ENCODE results near the gene KDELR3. TPM values are rescaled to one million over a fixed set of nuclear protein-coding genes. Genes with fewer than 3 reads are reported as not detected.
A peak's percentile ranks its signal among the peaks of the same experiment; 100 is the strongest.
"Not testable (repeated sequence)": the region's sequence is repeated elsewhere in the genome, so short reads cannot be mapped to it uniquely, and the experiment has no call there.

KDELR3 gene
- total RNA-seq, 2 donors from 2014 or later, result 0.59 to 0.89 TPM

DNA sequence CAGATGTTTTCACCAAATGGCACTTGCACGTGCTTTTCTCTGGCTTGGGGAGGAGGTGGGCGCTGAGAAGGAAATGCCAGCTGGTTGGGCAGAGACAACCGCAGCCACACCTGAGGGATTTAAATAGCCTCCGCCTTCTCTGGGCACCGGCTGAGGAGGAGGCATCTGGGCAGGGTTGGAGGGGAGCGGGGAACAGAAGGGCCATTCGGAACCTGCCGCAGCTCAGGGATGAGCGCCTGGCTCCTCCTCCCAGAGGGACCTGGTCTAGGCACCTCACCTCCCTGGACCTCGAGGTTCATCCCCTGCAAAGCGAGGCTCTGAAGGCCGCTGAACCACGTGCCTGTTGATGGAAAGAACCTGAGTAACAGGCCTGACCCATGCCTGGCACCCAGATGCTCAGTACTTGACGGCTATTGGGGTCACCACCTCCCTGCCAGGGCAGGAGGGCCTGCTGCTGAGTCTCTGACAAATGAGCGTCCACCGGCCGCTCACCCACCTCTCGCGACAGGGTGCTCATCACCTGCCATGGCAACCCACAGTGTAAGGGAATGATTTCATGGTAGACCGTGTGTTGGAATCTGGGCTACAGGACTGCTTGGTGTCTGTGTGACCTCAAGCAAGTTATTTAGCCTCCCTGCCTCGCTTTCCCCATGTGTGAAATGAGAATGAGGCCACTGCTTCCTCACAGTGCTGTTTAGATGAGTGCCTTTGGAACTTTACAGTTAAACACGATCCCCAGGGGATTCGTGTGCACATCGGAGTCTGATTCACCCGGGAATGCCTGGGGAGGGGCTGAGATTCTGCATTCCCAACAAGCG lies 2.0 kb upstream of the KDELR3 start:
- H3K36me3 Mint-ChIP-seq, result no peaks in the 10 kb centered on the region
- no peak overlapping the region for H3K27ac Mint-ChIP-seq
- H3K9me3 Mint-ChIP-seq, result no peaks in the 10 kb centered on the region
- ATAC-seq (no peak), DNase-seq (ENCODE audit: low spot score in 2 of 2) (no peak)

DNA sequence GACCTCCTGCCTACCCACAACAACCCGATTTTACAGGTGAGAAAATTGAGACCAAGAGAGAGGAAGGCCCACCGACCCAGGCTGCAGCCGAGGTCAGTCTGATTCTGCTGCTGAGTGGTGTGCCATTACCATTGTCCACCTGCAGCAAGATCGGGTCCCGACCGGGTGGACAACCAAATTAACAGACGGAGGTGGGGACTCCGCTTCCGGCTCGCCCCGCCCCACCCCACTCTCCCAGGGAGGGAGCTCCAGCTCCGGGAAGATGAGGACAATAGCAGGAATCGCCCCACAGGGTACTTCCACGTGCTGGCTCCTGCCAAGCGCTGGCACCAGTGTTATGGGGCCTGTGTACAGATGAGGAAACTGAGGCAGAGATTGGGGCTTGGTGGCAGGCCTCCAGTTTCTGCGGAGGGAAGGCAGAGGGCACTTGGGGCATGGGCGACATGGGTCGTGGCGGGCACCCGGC lies 425 bp upstream of the KDELR3 start:
- H3K36me3 Mint-ChIP-seq, result no peaks in the 10 kb centered on the region
- H3K27ac Mint-ChIP-seq, result peak overlapping the region in 1 of 2 donors; percentile 29
- ATAC-seq (peak in 1 of 2 donors; percentile 9), DNase-seq (ENCODE audit: low spot score in 2 of 2) (no peak)
- no peaks in the 10 kb centered on the region for H3K9me3 Mint-ChIP-seq

DNA sequence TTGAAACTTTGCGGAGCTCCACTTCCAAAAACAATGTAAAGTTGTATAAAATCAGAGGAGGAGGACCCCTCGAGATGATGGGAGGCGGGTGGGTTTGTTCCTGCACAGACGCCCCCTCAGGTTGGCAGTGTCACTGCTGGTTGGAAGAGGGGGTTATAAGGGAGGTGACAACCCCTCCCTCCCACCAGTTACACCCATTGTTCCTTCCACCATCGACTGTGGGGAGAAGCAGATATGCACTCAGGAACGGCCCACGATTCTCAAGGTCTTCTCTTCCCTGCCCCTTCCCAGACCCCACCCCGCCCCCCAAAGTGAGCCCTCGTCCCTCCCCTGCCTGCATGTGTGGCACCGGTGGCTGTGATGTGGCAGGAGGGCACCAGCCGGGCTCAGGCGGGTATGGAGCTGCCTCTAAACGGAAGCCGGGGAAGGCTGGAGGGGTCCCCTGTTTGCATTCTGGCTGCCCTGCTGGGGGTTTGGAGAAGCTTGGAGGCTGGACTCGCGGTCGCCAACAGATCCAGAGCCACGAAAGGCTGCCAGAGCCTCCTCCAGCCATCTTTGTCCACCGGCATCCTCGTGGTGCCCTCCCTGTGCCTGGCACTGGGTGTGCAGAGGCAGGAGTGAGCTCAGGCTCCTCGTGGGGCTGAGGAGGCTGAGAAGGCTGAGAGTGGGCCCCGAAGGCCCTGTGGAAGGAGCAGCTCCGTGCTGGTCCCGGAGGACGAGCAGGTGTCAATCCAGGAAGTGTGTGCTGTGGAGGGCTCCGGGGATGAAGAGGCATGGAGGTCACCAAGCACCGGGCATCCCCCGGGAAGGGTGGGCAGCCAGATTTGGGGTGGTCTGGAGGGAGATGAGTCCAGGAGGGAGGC lies 778 bp downstream of the KDELR3 start:
- Mint-ChIP-seq H3K36me3 (no peaks in the 10 kb centered on the region), H3K27ac (no peak overlapping the region), H3K9me3 (no peaks in the 10 kb centered on the region)
- no peak for ATAC-seq
- DNase-seq (ENCODE audit: low spot score in 2 of 2), result peak in 1 of 2 donors; percentile 53

DNA sequence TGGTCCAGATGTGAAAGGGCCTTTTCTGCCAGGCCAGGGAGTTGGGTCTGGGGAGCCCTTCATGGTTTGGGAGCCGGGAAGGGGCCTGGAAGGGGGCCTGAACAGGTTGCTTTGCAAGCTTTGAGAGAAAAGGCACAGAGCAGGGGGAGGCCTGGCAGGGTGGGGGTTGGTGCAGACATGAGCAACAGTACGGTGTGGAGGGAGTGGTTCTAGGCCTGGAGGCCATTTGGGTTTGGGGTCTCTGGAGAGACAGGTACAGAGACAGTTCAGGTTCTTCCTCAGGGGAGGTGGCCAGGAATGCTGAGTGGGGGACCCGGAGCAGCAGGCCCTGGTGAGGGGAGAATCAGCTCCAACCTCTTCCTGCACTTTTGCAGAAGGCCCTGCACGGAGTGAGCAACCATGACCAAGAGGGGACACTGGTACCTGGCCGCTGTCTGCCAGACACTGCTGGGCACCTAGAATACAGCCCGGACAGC lies 1.4 kb downstream of the KDELR3 start:
- ATAC-seq (no peak), DNase-seq (ENCODE audit: low spot score in 2 of 2) (peak in 1 of 2 donors; percentile 54)
- Mint-ChIP-seq H3K9me3 (no peaks in the 10 kb centered on the region), H3K36me3 (no peaks in the 10 kb centered on the region), H3K27ac (no peak overlapping the region)

DNA sequence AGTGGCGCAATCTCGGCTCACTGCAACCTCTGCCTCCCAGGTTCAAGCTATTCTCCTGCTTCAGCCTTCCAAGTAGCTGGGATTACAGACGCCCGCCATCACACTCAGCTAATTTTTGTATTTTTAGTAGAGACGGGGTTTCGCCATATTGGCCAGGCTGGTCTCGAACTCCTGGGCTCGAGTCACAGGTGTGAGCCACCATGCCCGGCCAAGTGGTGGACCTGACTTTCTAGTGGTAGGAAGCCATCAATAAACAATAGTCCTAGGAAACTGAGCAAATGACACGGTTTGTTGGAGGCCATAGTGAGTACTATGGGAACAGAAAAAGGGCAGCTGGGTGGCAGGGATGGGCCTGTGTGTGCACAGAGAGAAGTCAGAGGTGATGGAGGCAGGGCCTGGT lies 2.3 kb downstream of the KDELR3 start:
- not testable (repeated sequence) for H3K9me3 Mint-ChIP-seq; ATAC-seq; H3K27ac Mint-ChIP-seq; H3K36me3 Mint-ChIP-seq; DNase-seq (ENCODE audit: low spot score in 2 of 2)

DNA sequence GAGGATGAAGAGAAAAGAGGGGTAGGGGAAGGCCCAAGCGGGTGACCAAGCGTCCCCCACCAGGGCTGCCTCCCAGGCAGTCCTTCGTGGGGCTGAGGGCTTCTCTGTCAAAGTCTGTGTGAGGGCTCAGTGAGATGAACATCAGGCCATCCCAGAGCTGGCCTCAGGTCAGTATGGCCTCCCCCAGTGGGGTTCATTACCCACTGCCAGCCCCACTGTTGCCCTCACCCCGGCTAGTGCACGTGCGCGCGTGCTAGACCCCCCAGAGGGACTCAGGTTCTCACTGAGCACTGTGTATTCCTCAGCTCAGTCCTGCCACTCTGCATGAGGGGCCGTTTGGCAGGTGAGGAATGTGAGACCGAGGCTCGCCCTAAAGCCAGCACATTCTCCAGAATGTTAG lies 3.3 kb downstream of the KDELR3 start:
- Mint-ChIP-seq H3K36me3 (no peaks in the 10 kb centered on the region), H3K9me3 (no peaks in the 10 kb centered on the region), H3K27ac (no peak overlapping the region)
- ATAC-seq (no peak), DNase-seq (ENCODE audit: low spot score in 2 of 2) (no peak)

DNA sequence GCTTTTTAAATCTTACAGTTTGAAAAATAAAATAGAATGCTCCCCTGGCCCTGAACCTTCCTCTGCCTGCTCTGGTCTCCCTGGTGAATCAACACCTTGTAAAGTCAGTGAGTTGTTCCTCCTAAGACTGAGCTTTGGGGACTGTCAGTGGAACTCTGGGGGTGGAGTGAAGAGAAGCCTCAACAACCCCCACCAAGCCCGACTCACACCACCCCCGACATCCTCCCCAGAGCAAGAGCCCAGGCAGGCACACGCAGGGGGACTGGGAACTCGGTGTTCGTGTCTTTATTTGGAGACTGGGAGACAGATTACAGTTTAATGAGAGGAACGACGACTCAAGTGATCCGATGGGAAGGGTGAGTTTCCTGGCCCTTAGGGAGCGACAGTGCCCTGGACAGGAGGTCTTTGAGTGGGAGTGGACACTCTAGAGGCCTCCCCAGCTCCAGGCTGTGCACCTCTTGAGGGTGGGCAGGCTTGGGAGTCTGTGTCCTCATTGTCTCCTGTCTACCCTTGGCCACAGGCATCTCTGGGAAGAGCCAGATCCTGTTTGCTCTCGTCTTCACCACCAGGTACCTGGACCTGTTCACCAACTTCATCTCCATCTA lies 6.2 kb downstream of the KDELR3 start:
- Mint-ChIP-seq H3K27ac (no peak overlapping the region), H3K36me3 (no peaks in the 10 kb centered on the region), H3K9me3 (no peaks in the 10 kb centered on the region)
- ATAC-seq (no peak), DNase-seq (ENCODE audit: low spot score in 2 of 2) (no peak)

DNA sequence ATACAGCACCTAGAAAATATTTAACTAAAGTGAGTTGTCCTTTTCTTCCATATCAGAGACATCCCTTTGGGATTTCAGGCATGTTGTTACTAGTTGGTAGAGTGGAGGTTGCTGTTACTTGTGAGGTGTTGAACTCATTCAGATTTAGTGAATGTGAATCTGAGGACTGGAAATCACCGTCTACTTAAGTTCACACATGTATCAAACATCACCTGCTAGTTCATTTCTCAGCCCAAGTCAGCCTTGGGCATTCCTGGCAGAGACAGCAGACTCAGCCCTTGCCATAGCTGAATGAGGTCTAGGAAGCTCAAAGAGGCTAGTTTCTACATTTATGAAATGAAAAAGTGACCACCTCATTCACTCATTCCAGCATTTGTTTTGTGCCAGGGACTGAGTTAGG lies 9.7 kb downstream of the KDELR3 start:
- DNase-seq (ENCODE audit: low spot score in 2 of 2) (no peak), ATAC-seq (no peak)
- H3K27ac Mint-ChIP-seq, result peak overlapping the region in 1 of 2 donors; percentile 37
- no peaks in the 10 kb centered on the region for H3K9me3 Mint-ChIP-seq
- H3K36me3 Mint-ChIP-seq, result peaks cover 3% of the 10 kb centered on the region in 2 donors

DNA sequence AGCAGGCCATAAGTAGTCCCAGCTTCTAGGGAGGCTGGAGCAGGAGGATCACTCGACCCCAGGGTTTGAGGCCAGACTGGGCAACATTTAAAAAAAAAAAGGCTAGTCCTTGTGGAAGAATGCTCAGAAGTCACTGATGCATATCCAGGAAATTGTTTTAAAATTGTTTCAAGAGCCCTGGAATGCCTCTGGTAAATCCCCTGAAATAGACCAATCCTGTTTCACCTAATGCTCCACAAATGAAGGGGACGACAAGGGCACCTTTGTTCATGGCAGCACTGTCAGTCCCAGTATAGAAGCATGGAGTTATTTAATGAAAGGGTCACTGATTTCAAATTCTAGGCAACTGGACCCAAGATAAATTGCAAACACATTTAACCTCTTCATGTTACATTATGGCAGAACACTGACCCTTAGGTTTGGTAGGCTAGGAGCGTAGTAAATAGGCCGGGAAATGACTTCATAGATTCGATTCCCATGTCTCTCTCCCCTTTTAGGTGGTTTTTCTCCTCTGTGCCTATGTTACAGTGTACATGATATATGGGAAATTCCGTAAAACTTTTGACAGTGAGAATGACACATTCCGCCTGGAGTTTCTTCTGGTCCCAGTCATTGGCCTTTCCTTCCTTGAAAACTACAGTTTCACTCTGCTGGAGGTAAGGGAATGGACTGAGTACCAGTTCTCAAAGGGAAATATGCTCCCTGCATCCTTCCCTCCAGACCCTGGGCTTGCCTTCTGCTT lies 11.4 kb downstream of the KDELR3 start:
- Mint-ChIP-seq H3K9me3 (no peaks in the 10 kb centered on the region), H3K27ac (peak overlapping the region in 1 of 2 donors; percentile 68), H3K36me3 (peaks cover 18 to 20% of the 10 kb centered on the region in 2 donors)
- DNase-seq (ENCODE audit: low spot score in 2 of 2), result no peak
- ATAC-seq, result no peak

DNA sequence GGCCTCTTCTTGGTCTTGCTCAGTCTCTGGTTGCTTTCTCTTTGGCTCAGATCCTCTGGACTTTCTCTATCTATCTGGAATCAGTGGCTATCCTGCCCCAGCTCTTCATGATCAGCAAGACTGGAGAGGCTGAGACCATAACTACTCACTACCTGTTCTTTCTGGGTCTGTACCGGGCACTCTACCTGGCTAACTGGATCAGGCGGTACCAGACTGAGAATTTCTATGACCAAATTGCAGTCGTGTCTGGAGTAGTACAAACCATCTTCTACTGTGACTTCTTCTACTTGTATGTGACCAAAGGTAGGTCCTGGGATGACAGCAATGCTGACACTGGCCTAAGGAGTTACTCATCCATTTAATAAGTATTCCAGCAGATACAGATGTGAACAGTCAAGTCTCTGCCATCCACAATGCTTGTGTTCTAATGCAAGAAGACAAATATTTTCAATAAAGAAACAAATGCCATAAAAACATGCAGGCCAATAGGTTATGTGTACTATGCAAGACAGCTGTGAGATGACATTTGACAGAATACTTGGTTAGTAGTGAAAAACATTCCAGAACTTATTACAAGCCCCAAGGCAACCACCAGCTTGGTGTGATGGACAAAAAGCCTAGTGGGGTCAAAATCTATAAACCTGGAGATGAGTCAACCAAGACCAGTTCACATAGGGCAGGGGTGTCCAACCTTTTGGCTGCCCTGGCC lies 13.4 kb downstream of the KDELR3 start:
- DNase-seq (ENCODE audit: low spot score in 2 of 2) (no peak), ATAC-seq (peak in 1 of 2 donors; percentile 19)
- no peaks in the 10 kb centered on the region for H3K9me3 Mint-ChIP-seq
- H3K27ac Mint-ChIP-seq, result peak overlapping the region; percentile 40 to 75
- H3K36me3 Mint-ChIP-seq, result peaks cover 28 to 38% of the 10 kb centered on the region in 2 donors

DNA sequence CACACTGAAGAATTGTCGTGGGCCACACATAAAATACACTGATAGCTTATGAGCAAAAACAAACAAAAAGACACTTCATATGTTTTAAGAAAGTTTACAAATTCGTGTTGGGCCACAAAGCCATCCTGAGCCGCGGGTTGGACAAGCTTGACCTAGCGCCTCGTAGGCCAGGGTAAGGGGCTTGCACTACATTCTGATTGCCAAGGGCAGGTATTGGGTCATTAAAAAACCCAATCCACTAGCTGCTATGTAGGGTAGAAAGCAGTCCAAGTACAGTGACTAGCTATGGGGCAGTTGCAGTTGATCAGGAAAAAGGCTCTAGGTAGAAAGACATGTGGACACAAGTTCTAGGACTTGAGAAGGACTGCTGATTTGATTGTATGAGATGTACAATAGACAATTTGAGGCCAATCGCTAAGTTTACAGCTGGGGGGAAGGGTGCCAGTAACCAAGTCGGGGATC lies 14.0 kb downstream of the KDELR3 start:
- ATAC-seq (peak in 1 of 2 donors; percentile 1), DNase-seq (ENCODE audit: low spot score in 2 of 2) (no peak)
- H3K36me3 Mint-ChIP-seq, result peaks cover 33 to 44% of the 10 kb centered on the region in 2 donors
- no peaks in the 10 kb centered on the region for H3K9me3 Mint-ChIP-seq
- peak overlapping the region; percentile 48 to 75 for H3K27ac Mint-ChIP-seq

DNA sequence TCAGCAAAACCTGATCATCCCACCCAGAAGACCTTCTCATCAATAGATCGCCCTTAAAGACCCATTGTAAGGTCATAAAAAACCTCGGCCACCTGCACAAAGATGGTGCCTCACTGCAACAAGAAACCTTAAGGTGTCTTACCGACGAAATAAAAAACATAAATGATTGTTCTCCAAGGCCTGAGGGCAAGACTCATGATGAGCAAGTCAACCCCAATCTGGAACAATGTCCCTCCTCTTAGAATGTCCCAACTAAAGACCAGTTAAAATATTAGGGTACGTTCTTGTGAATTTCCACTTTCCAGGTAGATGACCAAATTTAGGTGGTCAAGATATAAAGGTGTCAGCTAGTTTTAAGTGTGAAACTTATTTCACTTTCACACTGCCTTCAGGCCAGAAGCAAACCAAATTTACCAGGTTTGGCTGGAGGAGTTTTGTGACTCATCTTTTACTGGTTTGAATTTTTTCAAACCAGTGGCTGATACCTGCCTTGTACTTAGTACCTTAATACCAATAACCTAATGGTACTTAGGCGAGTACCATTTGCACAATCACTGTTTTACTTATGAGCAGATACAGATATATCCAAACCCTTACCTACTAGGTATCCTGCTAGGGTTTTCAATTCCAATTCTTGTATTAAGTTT lies 14.9 kb downstream of the KDELR3 start:
- peaks cover 35 to 46% of the 10 kb centered on the region in 2 donors for H3K36me3 Mint-ChIP-seq
- no peak for DNase-seq (ENCODE audit: low spot score in 2 of 2)
- peak overlapping the region in 1 of 2 donors; percentile 75 for H3K27ac Mint-ChIP-seq
- no peaks in the 10 kb centered on the region for H3K9me3 Mint-ChIP-seq
- peak in 1 of 2 donors; percentile 51 for ATAC-seq

DNA sequence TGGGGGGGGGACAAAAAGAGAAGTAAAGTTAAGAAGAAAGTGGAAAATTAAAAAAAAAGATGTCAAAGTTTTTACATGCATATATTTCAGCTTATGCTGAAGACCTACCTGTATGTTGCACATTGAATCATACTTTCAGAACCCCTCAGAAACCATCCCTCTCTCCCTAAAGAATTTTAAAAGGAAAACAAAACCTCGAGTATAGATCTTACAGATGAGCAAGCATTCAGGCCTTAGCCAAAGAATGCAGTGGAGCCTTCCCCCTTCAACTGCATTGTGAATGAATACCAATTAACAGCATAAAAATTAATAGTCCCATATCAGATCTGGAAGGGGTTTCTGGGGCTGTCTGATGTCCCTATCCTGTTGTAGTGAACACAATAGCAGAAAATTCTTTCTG lies 16.3 kb downstream of the KDELR3 start:
- ATAC-seq (no peak), DNase-seq (ENCODE audit: low spot score in 2 of 2) (no peak)
- H3K9me3 Mint-ChIP-seq, result no peaks in the 10 kb centered on the region
- H3K27ac Mint-ChIP-seq, result peak overlapping the region; percentile 12 to 82
- H3K36me3 Mint-ChIP-seq, result peaks cover 45 to 59% of the 10 kb centered on the region in 2 donors

DNA sequence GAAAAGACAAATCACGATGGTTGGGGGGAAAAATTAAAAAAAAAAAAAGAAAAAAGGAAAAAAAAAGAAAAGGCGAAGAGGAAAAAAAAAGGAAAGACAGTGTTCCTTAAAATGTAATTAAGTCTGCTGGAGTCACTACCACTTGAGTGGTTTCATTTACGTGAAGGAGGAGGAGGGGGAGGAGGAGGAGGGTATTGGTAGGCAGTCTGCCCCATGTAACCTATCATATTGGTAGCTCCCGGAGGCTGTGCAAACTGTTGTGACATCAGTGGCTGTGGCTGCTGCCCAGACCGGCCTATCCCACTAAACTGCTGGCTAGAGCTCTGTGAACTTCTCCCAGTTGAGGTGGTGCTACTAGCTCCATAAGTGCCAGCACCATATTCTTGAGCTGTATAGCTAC lies 17.9 kb downstream of the KDELR3 start:
- Mint-ChIP-seq H3K9me3 (no peaks in the 10 kb centered on the region), H3K36me3 (peaks cover 55 to 74% of the 10 kb centered on the region in 2 donors), H3K27ac (no peak overlapping the region)
- DNase-seq (ENCODE audit: low spot score in 2 of 2), result no peak
- peak in 1 of 2 donors; percentile 40 for ATAC-seq

DNA sequence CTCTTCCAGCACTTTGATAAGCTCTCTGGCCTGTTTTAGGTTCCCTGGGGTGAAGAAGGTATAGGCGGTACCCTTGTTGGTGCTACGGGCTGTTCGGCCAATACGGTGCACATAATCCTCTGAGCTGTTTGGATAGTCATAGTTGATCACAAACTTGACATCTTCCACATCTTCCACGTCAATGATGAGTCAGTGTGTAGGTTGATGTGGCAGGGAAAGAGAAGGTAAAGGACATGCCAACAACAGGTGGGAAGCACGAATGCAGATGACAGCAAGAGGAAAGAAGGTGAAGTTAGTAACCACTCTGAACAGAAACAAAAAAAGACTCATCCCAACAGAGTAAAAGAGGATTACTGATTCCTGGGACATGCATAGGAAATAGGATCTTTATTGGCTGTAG lies 20.1 kb downstream of the KDELR3 start:
- peaks cover 50 to 80% of the 10 kb centered on the region in 2 donors for H3K36me3 Mint-ChIP-seq
- H3K9me3 Mint-ChIP-seq, result no peaks in the 10 kb centered on the region
- DNase-seq (ENCODE audit: low spot score in 2 of 2), result no peak
- peak; percentile 26 to 49 for ATAC-seq
- H3K27ac Mint-ChIP-seq, result peak overlapping the region; percentile 1 to 54

All from activated naive CD4-positive, alpha-beta T cell treated with anti-CD3 and anti-CD28 coated beads, Interleukin-2, amount 50 U/mL, for 72 hours (primary cell).